NCI-H748 (cell line): ENCODE data around the gene PDPR.
"Not testable (repeated sequence)": the region's sequence is repeated elsewhere in the genome, so short reads cannot be mapped to it uniquely, and the experiment has no call there.

ENCODE experiments used
- DNase-seq: peaks from one replicate; lab custom pipeline; 2025; ENCODE audit not compliant: unreplicated experiment; lab: John Stamatoyannopoulos, UW

PDPR gene

DNA sequence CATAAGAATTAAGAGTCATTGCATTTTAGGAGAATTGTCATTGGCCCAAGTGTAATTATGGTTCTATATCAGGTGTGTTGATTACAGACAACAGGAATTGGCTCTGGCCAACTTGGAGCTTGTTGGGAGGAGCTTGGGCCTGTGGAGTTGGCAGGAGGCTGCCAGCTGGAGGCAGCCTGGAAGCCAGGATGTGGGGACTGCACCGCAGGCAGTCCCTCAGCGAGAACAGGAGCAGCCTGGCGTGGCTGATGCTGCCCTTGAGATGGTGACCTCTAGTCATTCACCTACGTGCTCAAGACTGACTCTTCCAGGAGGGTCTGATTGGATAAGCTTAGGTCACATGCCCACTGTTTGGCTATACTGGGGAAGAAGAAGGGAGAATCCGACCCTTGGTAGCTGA, 13.6 kb downstream of the PDPR start:
- not testable (repeated sequence) for DNase-seq

DNA sequence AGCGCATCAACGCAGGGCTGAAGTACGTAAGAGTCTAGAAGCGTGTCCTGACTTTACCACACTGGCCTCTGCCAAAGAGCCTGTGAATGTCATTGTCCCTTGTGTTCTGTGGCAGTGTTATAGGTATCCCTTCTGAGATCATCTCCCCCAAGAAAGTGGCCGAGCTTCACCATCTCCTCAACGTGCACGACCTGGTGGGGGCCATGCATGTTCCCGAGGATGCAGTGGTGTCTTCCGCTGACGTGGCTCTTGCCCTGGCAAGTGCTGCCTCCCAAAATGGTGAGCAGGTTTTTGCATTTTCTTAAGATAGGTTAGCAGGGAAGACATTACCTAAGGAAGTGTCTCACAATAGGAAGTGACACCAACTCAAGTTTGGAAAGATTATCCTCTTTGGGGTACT, 14.7 kb downstream of the PDPR start:
- not testable (repeated sequence) for DNase-seq

DNA sequence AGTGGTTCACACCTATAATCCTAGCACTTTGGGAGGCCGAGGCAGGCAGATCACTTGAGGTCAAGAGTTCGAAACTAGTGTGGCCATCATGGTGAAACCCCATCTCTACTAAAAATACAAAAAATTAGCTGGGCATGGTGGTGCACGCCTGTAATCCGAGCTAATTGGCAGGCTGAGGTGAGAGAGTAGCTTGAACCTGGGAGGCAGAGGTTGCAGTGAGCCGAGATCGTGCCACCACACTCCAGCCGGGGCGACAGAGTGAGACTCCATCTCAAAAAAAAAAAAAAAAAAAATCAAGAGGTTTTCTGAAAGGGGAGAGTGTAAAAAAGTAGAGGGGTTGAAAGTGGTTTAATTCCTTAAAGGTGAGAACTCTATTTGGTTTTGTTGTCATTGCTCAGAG, 21.7 kb downstream of the PDPR start:
- not testable (repeated sequence) for DNase-seq

DNA sequence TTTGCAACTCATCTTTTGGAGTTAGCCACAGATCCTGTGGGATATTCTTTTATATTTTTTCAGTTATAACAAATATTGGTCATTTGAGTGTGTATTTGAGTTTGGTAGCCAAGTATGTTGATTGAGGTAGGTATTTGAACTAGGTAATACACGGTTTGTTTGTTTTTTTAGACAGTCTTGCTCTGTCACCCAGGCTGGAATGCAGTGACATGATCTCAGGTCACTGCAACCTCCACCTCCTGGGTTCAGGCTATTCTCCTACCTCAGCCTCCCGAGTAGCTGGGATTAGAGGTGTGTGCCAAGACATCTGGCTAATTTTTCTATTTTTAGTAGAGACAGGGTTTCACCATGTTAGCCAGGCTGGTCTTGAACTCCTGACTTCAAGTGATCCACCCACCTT, 22.5 kb downstream of the PDPR start:
- DNase-seq = not testable (repeated sequence)

DNA sequence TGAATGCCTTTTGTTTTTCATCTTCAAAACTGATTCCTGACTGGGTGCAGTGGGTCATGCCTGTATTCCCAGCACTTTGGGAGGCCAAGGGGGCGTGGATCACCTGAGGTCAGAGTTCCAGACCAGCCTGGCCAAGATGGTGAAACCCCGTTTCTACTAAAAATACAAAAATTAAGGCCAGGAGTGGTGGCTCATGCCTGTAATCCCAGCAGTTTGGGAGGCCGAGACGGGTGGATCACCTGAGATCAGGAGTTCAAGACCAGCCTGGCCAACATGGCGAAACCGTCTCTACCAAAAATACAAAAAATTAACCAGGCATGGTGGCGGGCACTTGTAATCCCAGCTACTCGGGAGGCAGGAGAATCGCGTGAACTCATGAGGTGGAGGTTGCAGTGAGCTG, 28.6 kb downstream of the PDPR start:
- not testable (repeated sequence) for DNase-seq

DNA sequence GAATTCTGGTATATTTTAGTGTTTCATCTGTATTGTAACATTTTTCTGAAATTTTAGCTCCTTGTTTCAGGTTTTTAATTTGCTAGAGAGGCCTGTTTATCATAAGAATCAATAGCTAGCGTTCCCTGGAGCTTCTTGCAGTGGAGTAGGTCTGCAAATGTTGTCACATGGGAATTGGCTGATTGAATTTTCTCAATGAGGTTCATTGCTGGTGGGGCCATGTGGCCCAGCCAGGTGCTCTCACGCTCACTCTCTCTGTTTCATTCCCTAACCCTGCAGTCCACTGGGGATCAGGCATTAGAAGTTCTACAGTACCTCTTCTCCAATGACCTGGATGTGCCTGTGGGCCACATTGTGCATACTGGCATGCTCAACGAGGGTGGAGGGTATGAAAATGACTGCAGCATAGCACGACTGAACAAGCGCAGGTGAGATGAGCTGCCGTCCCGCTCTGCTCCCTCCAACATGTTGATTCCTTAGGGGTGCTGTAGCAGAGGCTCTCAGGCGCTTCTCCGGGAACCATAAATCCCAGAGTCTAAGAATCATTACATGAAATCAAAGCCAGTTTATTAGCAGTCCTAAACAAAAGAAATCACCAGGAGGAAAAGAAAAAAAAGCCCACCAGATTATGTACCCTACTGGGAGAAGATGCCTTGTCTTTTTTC, 29.2 kb downstream of the PDPR start:
- DNase-seq = not testable (repeated sequence)

DNA sequence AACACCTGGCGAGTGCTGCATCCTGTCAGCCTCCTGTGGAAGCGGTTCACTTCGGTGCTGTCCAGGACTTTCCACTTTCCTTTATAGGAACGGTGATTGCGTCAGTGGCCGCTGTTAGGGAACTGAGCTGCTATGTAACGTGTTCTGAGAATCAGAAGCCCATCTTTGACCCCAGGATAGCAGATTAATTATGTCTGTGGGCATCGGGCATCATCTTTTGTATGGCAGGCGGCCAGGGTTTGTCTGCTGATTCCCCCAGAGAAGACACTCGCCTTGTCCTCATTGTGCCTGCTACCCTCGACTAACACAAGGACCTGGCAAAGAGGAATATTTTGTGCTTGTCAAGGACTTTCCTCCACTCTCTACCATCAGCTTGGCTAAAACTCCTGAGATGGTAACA, 33.7 kb downstream of the PDPR start:
- not testable (repeated sequence) for DNase-seq

DNA sequence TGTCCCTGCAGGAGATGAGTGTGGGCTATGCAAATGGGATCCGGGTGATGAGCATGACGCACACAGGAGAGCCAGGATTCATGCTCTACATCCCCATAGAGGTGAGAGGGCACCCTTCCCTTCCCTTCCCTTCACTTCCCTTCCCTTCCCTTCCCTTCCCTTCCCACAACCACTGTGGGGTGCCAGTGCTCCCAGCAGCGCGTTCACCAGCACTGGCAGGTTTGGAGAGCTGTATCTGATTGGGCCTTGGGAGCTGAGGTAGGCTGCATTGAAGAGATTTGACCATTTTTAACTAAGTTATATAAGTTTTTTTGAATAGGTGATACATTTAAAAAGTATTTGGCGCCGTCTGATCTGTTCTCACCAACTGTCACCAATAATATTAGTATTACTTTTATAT, 34.3 kb downstream of the PDPR start:
- DNase-seq = not testable (repeated sequence)

DNA sequence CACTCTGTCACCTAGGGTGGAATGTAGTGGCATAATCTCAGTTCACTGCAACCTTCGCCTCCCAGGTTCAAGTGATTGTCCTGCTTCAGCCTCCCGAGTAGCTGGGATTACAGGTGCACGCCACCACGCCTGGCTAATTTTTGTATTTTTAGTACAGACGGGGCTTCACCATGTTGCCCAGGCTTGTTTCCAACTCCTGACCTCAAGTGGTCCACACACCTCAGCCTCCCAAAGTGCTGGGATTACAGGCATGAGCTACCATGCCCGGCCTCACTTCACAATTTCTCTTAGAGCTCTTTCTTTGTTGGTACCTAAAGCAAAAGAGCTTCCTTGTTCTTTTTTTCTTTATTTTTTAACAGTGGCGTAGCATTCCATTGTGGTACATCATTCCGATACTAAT, 35.2 kb downstream of the PDPR start:
- DNase-seq = not testable (repeated sequence)

DNA sequence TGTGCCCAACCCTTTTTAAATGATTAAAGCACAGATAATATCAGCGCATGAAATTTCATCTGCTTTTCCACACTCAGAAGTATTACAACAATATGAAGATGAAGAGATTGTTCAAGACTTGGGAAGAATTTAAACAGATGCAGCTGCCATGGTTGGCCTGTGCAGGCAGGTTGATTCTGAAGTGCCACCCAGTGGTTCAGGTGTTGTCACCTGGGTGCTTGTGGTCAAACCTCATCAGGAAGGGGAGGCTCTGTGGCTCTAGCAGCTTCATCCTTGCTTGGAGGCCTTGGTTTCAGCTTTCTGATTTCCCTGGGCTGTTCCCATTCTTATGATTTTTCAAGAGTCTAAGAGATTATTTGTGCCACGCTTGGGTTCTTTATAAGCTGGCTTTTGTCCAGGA, 37.3 kb downstream of the PDPR start:
- no peak for DNase-seq

DNA sequence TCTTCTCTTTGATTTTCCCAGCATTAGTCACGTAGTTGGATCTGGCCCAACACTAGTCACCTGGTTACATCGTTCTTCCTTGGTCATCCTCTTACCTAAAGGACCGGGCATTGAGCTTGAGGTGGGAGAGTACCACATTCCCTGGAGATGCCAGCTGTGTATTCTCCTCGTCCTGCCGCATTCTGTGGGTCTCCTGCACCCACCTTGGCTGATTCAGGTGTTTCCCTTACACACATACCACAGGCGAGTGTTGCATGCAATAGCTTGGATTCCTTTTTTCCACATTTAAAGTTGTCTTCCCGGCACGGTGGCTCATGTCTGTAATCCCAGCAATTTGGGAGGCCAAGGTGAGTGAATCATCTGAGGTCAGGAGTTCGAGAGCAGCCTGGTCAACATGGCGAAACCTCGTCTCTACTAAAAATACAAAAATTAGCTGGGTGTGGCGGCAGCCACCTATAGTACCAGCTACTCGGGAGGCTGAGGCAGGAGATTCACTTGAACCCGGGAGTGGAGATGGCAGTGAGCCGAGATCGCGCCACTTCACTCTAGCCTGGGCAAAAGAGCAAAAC, 37.9 kb downstream of the PDPR start:
- DNase-seq = no peak

DNA sequence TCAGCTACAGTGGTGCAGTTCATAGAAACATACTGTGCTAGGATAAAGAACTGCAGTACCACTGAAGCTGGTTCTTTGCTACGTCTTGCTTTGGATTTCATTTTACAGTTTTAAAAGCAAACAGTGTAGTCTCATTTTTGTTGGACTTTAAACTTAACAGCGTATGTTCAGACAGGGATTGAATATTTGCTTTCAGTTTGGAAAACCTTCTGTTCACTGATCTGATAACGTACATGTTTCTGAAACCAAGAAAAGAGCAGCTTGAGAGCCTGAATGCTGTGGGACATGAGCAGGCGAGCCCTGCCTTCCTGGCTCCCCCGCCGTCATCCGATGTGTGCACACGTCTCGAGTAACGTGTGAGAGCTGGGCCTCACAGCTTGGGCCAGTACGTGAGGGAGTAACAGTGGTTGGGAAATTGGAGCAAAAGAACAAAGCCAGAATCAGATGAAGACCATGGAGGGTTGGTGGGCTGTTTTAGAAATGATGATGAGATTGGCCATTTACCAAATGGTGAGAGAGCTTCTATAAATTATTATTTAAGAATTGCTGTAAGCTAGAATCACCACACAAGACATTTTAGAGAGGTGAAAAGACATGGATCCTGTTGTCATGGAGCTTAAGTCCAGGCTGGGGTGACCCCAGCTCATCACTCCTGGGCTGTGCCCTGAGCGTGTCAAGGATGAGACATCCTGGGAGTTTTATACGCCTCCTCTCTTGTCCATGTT, 38.6 kb downstream of the PDPR start:
- DNase-seq = no peak

DNA sequence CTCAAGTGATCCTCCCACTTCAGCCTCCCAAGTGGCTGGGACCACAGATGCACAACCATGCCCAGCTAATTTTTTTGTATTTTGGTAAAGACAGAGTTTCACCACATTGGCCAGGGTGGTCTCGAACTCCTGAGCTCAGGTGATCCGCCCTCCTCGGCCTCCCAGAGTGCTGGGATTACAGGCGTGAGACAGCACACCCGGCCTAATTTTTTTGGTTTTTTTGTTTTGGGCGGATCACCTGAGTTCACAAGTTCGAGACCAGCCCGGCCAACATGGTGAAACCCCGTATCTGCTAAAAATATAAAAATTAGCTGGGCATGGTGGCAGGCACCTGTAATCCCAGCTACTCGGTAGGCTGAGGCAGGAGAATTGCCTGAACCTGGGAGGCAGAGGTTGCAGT, 40.6 kb downstream of the PDPR start:
- DNase-seq = not testable (repeated sequence)

DNA sequence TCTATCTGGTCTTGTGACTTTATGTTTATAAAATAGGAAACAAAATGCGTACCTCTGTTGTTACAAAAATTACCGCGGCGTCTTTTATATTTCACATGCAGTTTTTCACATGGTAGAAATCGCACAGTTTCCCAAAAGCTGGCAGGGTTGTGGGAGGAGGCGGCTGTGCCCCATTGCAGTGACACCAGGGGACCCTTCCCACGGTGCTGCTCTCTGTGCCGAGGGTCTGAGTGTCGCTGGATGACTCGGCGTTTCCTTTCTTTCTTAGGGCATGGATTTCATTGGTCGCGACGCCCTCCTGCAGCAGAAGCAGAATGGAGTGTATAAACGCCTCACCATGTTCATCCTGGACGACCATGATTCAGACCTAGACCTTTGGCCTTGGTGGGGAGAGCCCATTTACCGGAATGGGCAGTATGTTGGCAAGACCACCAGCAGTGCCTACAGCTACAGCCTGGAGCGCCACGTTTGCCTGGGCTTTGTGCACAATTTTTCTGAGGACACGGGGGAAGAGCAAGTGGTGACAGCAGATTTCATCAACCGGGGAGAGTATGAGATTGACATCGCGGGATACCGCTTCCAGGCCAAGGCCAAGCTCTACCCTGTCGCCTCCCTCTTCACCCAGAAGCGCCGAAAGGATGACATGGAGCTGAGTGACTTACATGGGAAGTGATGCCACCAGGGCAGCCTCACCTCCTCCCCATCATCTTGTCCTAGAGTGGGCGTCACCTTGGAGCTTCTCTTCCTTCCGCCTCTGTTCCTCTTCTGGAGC, 42.3 kb downstream of the PDPR start:
- no peak for DNase-seq

DNA sequence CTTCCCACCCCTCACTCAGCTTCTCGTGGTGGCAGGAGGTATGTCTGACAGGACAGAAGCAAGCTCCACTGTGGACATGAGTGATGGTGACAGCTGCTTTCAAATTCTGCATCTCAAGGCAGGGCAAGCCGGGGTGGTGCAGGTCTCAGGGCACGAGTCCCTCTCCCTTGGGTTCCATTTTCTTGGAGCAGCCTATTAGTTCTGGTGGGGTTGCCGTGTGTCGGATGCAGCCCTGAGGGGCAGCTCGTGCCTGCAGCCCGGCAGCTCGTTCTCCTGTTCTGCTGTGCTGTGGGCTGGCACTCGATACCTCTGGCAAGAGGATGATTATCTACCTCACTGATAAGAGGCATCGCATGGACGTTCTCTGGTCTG, 43.0 kb downstream of the PDPR start:
- no peak for DNase-seq

DNA sequence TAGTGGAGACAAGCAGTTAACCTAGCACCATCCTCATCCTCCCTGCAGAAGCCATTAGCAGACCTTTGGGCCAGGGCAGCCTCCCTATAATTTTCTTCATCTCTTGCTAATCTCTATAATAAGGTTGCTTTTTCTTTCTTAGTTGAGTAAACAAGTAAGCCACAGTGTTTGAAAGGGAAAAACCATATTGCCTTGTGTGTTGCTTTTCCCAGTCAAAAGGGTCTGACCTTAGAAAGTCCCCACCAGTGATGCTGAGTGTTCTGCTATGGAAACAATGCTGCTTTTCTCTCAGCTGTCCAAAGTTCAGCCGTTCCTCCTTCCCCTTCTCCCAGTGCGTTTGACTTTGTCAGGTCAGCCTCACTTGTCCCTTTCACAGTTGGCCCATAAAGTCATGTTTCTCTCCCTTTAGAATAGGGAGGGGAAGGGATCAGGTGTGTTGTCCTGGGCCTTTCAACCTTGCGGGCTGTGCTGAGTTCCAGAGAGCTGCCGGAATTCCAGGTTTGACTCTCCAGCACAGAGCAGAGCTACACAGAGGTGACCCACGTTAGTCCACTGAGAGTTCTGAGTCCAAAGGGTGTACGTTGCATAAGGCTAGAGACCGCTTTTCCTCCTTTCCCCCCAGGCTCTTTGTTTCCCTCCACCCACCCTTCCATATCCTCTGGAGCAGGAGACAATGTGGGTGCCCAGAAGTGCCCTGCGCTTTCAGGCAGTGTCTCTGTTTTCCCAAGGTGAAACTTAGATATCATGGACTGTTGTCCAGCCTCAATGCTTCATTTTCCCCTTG, 43.5 kb downstream of the PDPR start:
- no peak for DNase-seq

DNA sequence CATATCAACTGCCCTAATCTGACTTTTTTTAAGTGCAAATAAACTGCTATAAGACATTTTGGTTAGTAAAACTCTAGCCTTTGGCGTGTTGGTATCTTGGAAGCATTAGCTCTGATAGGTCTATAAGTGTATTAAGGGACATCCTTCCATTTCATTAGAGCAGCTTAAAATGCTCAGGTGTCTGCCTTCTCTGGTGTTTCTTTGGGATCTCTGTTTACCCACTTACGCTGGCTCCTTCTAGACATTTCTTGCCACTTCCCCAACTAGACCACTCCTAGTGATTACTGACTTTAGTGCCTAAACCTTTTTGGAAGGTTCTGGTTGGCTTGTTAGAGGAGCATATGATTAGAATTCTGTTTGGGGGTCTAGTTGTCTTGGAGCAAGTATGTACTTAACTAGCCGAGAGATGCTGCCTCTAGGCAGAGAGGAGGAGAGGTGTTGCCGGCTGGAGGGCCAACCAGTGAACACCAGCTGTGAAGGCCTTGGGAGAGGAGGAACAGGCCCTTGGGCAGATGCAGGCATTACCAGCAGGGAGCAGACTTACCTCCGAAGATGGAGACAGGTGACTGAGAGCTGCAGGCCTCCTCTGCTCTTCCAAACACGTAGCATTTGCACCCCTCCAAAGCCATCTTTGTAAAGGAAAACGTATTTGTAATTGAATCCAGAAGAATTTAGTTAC, 44.3 kb downstream of the PDPR start:
- no peak for DNase-seq

DNA sequence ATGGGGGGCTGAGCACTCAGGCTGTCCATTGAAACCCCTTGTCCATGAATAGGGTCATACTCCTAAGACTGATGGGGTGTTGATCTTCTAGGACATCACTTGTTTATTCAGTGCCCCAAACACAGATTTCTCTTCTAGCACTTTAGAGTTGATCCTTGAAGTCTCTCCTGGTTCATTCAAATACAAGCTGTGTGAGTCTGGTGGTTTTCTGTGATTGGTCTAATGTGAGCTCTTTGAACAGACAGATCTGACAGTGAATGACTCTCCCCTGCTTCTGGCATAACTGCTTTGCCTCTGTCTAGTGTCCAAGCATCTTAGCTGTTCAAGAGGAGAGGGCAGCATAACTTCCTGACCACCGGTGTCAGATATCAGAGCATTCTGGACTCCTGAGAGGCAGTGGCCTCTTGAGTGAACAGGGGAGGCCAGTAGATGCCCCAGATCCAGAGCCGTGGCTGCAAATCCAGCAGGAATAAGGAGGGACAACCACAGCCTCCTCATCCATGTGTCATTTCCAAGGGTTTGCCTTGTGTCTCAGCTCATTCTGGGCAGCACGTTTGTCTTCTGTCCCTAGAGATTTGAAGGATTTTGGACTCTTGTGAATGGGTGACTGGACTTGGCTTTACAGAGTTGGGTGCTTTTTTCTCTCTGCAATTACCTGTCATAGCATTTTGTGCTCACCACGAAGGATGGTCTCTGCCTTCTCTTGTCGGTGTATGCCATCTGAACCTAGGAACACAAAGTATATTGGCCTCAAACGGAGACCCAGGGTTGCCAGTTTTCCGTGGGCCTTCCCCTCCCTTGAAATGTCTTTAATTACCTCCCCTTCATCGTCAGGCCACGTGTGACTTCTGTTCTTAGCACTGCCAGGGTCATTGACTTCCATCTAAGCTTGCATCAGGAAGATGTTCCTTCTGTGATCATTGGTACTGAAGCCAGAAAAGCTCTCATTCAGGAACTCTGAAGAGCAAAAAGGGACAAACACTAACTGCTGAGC, 45.5 kb downstream of the PDPR start:
- no peak for DNase-seq

DNA sequence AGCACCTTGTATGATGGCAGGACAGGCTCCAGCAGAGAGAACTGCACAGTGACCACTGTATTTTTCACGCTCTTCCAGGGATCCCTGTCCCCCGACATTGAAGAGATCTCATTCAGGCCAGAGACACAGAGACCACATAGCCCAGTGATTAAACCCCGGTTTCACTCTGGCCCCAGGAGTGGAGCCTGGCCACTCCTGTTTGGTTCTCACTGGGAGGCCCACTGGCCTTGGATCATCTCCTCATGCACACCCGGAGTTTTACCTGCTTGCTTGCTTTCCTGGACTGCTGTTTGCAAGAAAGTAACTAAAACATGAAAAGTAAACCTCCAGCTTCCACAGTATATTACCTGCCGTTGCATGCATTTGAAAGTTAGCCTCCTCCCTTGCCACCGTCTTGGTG, 46.3 kb downstream of the PDPR start:
- DNase-seq = no peak
